Measurements from ENCODE around the gene APOLD1.
A peak's percentile ranks its signal among the peaks of the same experiment; 100 is the strongest.
"Not testable (repeated sequence)": the region's sequence is repeated elsewhere in the genome, so short reads cannot be mapped to it uniquely, and the experiment has no call there.

Gene APOLD1

GRCh38 chr12:12817616-12818015 is 32.2 kb downstream of the APOLD1 start:
- H3K4me3 ChIP-seq (replicated peaks; ENCODE audit: low read depth, low read length): no peak overlapping the region
- DNase-seq (ENCODE audit: low read depth): no peak
- no peak for TF ChIP-seq CTCF (IDR thresholded peaks at IDR 0.05; ENCODE audit: low read length, missing control alignments)

GRCh38 chr12:12818701-12819100 is 33.2 kb downstream of the APOLD1 start:
- no peak for DNase-seq (ENCODE audit: low read depth)
- TF ChIP-seq CTCF (IDR thresholded peaks at IDR 0.05; ENCODE audit: low read length, missing control alignments): no peak
- no peak overlapping the region for H3K4me3 ChIP-seq (replicated peaks; ENCODE audit: low read depth, low read length)

GRCh38 chr12:12819221-12819620 is 33.8 kb downstream of the APOLD1 start:
- no peak for TF ChIP-seq CTCF (IDR thresholded peaks at IDR 0.05; ENCODE audit: low read length, missing control alignments)
- no peak for DNase-seq (ENCODE audit: low read depth)
- H3K4me3 ChIP-seq (replicated peaks; ENCODE audit: low read depth, low read length): no peak overlapping the region

- DNase-seq (ENCODE audit: low read depth): peak; percentile 91
- no peak overlapping the region for H3K4me3 ChIP-seq (replicated peaks; ENCODE audit: low read depth, low read length)
- TF ChIP-seq CTCF (IDR thresholded peaks at IDR 0.05; ENCODE audit: low read length, missing control alignments): no peak
These were observed 34.4 kb downstream of the APOLD1 start for GRCh38 chr12:12819752-12820311.

GRCh38 chr12:12820376-12820775 is 34.9 kb downstream of the APOLD1 start:
- not testable (repeated sequence) for H3K4me3 ChIP-seq (replicated peaks; ENCODE audit: low read depth, low read length); DNase-seq (ENCODE audit: low read depth)

GRCh38 chr12:12821975-12822374 is 36.5 kb downstream of the APOLD1 start:
- no peak for DNase-seq (ENCODE audit: low read depth)
- H3K4me3 ChIP-seq (replicated peaks; ENCODE audit: low read depth, low read length): no peak overlapping the region
- no peak for TF ChIP-seq CTCF (IDR thresholded peaks at IDR 0.05; ENCODE audit: low read length, missing control alignments)

GRCh38 chr12:12822886-12823285 is 37.4 kb downstream of the APOLD1 start:
- no peak for DNase-seq (ENCODE audit: low read depth)
- no peak for TF ChIP-seq CTCF (IDR thresholded peaks at IDR 0.05; ENCODE audit: low read length, missing control alignments)
- H3K4me3 ChIP-seq (replicated peaks; ENCODE audit: low read depth, low read length): no peak overlapping the region
